Endothelial cell of umbilical vein (primary cell): ENCODE data around the gene TERT.

Experiments used
- EZH2 ChIP-seq: IDR thresholded peaks from 2 replicates; pipeline ENCODE4 v1.6.1; 2012; ENCODE audit warnings: borderline replicate concordance, low read depth, mild to moderate bottlenecking, moderate library complexity, low read length, inconsistent platforms; ENCODE audit not compliant: severe bottlenecking
- JUN ChIP-seq: IDR thresholded peaks from 2 replicates; pipeline ENCODE4 v1.6.1; 2011; ENCODE audit warnings: borderline replicate concordance, low read depth; ENCODE audit not compliant: insufficient read length, insufficient read depth
- MYC ChIP-seq: IDR thresholded peaks from one replicate; pipeline ENCODE4 v1.6.1; 2011; ENCODE audit warnings: mild to moderate bottlenecking, low read depth, low read length
- POLR2A ChIP-seq: IDR thresholded peaks from 2 replicates; pipeline ENCODE4 v1.6.1; 2012; ENCODE audit warnings: low read depth, mild to moderate bottlenecking, control low read depth, low read length
- TF ChIP-seq, protein P1 (sequence below), 2 donors: IDR thresholded peaks; 1 replicate in 1 of 2; 2 replicates in 1 of 2; pipeline ENCODE4 v1.5.1; 2011; ENCODE audit warnings: low read length in 2 of 2, mild to moderate bottlenecking in 2 of 2, moderate library complexity in 2 of 2, control low read depth in 1 of 2, inconsistent platforms in 1 of 2, low read depth in 1 of 2; ENCODE audit not compliant: insufficient read depth in 1 of 2; ENCODE audit errors: extremely low read depth in 1 of 2
- TF ChIP-seq, protein P2 (sequence below): IDR thresholded peaks from 2 replicates; pipeline ENCODE4 v1.6.1; 2011; ENCODE audit not compliant: insufficient read depth, insufficient read length

DNA sequence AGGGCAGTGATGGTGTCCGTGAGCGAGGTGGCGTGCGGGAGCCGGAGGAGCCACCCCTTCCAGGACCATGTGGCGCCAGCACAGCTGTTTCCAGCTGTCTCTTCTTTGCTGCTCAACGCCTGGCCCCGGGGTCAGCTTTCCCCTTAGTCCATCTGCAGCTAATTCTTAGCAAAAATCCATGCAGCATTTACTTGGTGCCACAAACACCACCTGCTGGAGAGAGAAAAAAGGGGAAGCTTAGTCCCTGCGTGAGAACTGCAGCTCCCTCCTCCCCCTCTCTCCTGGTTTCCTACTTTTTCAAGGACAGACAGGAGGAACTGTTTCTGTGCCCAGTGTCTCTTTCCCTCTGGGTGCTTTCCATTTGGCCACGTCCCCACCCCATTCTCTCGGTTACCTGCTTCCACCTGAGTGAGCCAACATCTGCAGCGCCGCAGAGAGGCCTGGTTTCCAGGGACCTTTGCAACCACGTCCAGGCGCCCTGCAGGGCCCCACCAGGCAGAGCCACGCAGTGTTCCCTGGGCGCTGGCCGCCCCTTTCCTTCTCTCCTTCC, 90.1 kb downstream of the TERT start:
- TF ChIP-seq, protein P1, sequence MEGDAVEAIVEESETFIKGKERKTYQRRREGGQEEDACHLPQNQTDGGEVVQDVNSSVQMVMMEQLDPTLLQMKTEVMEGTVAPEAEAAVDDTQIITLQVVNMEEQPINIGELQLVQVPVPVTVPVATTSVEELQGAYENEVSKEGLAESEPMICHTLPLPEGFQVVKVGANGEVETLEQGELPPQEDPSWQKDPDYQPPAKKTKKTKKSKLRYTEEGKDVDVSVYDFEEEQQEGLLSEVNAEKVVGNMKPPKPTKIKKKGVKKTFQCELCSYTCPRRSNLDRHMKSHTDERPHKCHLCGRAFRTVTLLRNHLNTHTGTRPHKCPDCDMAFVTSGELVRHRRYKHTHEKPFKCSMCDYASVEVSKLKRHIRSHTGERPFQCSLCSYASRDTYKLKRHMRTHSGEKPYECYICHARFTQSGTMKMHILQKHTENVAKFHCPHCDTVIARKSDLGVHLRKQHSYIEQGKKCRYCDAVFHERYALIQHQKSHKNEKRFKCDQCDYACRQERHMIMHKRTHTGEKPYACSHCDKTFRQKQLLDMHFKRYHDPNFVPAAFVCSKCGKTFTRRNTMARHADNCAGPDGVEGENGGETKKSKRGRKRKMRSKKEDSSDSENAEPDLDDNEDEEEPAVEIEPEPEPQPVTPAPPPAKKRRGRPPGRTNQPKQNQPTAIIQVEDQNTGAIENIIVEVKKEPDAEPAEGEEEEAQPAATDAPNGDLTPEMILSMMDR (IDR thresholded peaks at IDR 0.05; ENCODE audit: extremely low read depth in 1 of 2, insufficient read depth in 1 of 2, low read depth in 1 of 2, low read length in 2 of 2): peak in 1 of 2 donors; percentile 1
- TF ChIP-seq POLR2A: no peak
- TF ChIP-seq, protein P2, sequence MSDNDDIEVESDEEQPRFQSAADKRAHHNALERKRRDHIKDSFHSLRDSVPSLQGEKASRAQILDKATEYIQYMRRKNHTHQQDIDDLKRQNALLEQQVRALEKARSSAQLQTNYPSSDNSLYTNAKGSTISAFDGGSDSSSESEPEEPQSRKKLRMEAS: no peak
- no peak for TF ChIP-seq EZH2
- TF ChIP-seq JUN: no peak
- TF ChIP-seq MYC: no peak
